Ascending aorta (tissue), 2 donors: ENCODE measurements around the gene NR4A1. TPM values are rescaled to one million over a fixed set of nuclear protein-coding genes. Genes with fewer than 3 reads are reported as not detected.
A peak's percentile ranks its signal among the peaks of the same experiment; 100 is the strongest.

Source experiments
- DNase-seq, 2 donors: peaks; one replicate each; pipeline ENCODE4 v3.0.0-alpha.2; 2019; ENCODE audit warnings: low spot score in 2 of 2
- H3K27ac ChIP-seq, 2 donors: fragments of 200-600 bp; sonication (generic); one replicate each; pipeline ENCODE4 v1.5.1; 2016 to 2017; ENCODE audit warnings: mild to moderate bottlenecking in 1 of 2
- H3K27me3 ChIP-seq: fragments of 200-600 bp; sonication (generic); one replicate; pipeline ENCODE4 v1.5.1; 2017
- H3K36me3 ChIP-seq, 2 donors: fragments of 200-600 bp; sonication (generic); one replicate each; pipeline ENCODE4 v1.5.1; 2016
- H3K4me1 ChIP-seq, 2 donors: fragments of 200-600 bp; sonication (generic); one replicate each; pipeline ENCODE4 v1.5.1; 2016 to 2017; ENCODE audit warnings: mild to moderate bottlenecking in 1 of 2
- H3K4me3 ChIP-seq, 2 donors: fragments of 200-600 bp; sonication (generic); one replicate each; pipeline ENCODE4 v1.5.1; 2016 to 2017; ENCODE audit warnings: mild to moderate bottlenecking in 1 of 2
- H3K9me3 ChIP-seq, 2 donors: fragments of 200-600 bp; sonication (generic); one replicate each; pipeline ENCODE4 v1.5.1; 2016
- CTCF ChIP-seq, 3 experiments: fragments of 200-600 bp in 2 of 3; fragments of 450-650 bp in 1 of 3; sonication (generic) in 2 of 3; IDR thresholded peaks; one replicate each; pipeline ENCODE4 v1.5.1; 2016 to 2019; ENCODE audit warnings: antibody characterized with exemption in 3 of 3, mild to moderate bottlenecking in 1 of 3, moderate library complexity in 1 of 3
- intact Hi-C: fragments of 100-400 bp; cut with DNase I; formaldehyde crosslinking; loops from one replicate; pipeline ENCODE4 v1.15.1; 2023
- total RNA-seq: library from RNA; depleted of rRNA; stranded (reverse); fragments of >200 nt; gene quantifications from one replicate; pipeline ENCODE4 v1.1.0, GENCODE V29; 2016

Gene NR4A1
- total RNA-seq, 1 donor from 2014 or later = 722 TPM

DNA sequence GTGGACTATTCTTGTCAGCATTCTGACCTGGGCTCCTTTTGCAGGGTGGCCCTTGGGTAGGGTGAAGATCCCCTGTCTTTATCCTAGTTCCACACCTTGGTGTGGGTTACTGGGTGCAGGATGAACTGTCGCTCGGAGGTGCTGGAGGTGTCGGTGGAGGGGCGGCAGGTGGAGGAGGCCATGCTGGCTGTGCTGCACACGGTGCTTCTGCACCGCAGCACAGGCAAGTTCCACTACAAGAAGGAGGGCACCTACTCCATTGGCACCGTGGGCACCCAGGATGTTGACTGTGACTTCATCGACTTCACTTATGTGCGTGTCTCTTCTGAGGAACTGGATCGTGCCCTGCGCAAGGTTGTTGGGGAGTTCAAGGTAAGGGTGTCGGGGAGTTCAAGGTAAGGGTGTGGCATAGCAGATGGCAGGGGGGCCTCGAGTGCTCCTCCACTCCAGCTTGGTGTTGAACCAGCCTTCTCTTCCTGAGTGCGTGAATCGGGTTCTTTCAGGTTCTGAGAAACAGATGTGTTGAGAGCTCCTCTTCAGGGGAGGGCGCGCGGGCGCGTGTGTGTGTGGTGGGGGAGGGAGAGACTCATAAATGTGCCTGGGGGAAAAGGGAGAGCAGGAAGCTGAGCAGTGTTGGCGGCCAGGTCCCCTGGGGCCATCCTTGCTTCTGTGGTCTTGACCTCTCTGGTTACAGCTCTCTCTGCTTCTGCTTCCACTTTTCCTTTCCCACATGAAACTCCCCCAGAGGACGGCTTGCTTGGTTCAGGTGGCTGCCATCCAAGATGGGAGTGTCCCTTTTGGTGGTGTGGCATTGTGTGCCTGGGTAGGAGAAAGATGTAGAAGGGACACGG, 22.5 kb downstream of the NR4A1 start:
- H3K4me3 ChIP-seq = no peak overlapping the region
- H3K27ac ChIP-seq = no peak overlapping the region
- no peak for TF ChIP-seq CTCF (IDR thresholded peaks at IDR 0.05)
- no peaks in the 10 kb centered on the region for H3K9me3 ChIP-seq
- intact Hi-C loops = no loop called here
- H3K36me3 ChIP-seq = peaks cover 32 to 45% of the 10 kb centered on the region in 2 donors
- H3K4me1 ChIP-seq = peaks cover 10 to 19% of the 10 kb centered on the region in 2 donors
- no peak for DNase-seq
- no peaks in the 10 kb centered on the region for H3K27me3 ChIP-seq

GRCh38 chr12:52074971-52075724, 23.9 kb downstream of the NR4A1 start:
- Histone ChIP-seq H3K27me3 (no peaks in the 10 kb centered on the region), H3K36me3 (peaks cover 35 to 52% of the 10 kb centered on the region in 2 donors), H3K4me3 (no peak overlapping the region), H3K9me3 (no peaks in the 10 kb centered on the region), H3K4me1 (peaks cover 10 to 16% of the 10 kb centered on the region in 2 donors), H3K27ac (no peak overlapping the region)
- intact Hi-C loops = no loop called here
- no peak for DNase-seq
- no peak for TF ChIP-seq CTCF (IDR thresholded peaks at IDR 0.05)

- H3K9me3 ChIP-seq = no peaks in the 10 kb centered on the region
- H3K4me1 ChIP-seq = peaks cover 4 to 13% of the 10 kb centered on the region in 2 donors
- no peak for DNase-seq
- H3K4me3 ChIP-seq = no peak overlapping the region
- intact Hi-C loops = no loop called here
- no peak for TF ChIP-seq CTCF (IDR thresholded peaks at IDR 0.05)
- no peaks in the 10 kb centered on the region for H3K27me3 ChIP-seq
- H3K36me3 ChIP-seq = peaks cover 35 to 53% of the 10 kb centered on the region in 2 donors
- no peak overlapping the region for H3K27ac ChIP-seq
Observed at GRCh38 chr12:52076811-52077210, 25.6 kb downstream of the NR4A1 start.

DNA sequence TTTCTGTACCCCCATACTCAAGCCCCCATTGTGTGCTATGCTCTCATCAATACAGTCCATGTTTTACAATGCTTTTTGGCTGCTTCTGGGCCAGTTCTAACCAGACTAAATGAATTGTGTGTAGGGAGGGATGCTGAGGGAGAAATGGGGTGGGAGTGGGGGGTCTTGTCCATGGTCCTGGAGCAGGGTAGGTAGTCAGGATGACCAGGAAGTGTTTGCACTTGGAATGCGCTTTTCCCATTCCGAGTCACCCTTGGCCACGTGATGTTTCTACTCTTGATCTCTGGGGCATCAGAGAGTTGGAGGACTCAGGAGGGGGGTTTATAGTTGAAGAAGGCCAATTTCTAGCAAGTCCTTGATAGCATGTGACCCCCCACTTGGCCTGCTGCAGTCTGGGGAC, 27.0 kb downstream of the NR4A1 start:
- H3K9me3 ChIP-seq = no peaks in the 10 kb centered on the region
- peaks cover 7 to 20% of the 10 kb centered on the region in 2 donors for H3K4me1 ChIP-seq
- no peak overlapping the region for H3K4me3 ChIP-seq
- intact Hi-C loops = no loop called here
- peaks cover 35 to 49% of the 10 kb centered on the region in 2 donors for H3K36me3 ChIP-seq
- H3K27ac ChIP-seq = no peak overlapping the region
- H3K27me3 ChIP-seq = no peaks in the 10 kb centered on the region
- TF ChIP-seq CTCF (IDR thresholded peaks at IDR 0.05) = no peak
- DNase-seq = no peak

DNA sequence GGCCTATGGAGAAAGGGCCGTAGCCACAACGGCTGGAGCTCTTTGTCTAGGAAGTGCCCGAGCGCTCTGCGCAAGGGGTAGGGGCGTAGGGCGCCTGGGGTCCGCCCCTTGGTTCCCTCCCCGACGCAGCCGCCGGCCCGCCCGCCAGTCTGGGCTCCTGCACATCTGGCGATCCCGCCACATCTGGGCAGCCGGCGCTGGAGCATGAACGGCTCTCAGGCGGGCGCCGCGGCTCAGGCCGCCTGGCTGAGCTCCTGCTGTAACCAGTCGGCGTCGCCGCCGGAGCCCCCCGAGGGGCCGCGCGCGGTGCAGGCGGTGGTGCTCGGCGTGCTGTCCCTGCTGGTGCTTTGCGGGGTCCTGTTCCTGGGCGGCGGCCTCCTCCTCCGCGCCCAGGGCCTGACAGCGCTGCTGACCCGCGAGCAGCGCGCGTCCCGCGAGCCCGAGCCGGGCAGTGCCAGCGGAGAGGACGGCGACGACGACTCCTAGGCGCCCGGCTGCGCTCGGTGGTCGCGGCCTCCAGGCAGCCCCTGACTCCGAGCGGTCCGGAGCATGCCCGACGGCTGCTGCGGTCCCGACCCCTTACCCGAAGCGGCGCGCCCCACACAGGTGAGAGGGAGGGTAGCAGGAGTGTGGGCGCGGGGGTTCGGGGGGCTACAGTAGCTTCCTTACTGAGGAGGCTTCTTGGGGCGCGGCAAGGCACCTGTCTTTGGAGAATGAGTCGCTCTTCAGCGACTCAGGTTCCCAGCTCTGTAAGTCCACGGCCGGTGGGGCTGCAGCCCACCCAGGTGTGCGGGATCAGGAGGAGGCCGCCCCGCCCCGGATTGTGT, 28.5 kb downstream of the NR4A1 start, which contains the start of gene SMIM41:
Gene SMIM41, plus strand, starts transcription at position 129 of the 827 bp plus-strand sequence. Its CDS starts 76 bp downstream, at position 205.
- Histone ChIP-seq H3K27me3 (no peaks in the 10 kb centered on the region), H3K9me3 (no peaks in the 10 kb centered on the region), H3K4me3 (no peak within 1 kb of the TSS), H3K4me1 (peaks cover 7 to 21% of the 10 kb centered on the region in 2 donors), H3K27ac (peak within 1 kb of the TSS in 1 of 2 donors; percentile 67), H3K36me3 (peaks cover 29 to 34% of the 10 kb centered on the region in 2 donors)
- intact Hi-C loops = no loop called here
- DNase-seq = no peak
- no peak for TF ChIP-seq CTCF (IDR thresholded peaks at IDR 0.05)
